ENCODE data around the gene CRB2.
"Not testable (repeated sequence)": the region's sequence is repeated elsewhere in the genome, so short reads cannot be mapped to it uniquely, and the experiment has no call there.

CRB2 gene

GRCh38 chr9:123327697-123328100, 28.3 kb upstream of the CRB2 start:
- DNase-seq, result no peak

GRCh38 chr9:123329329-123329955, 26.6 kb upstream of the CRB2 start:
- DNase-seq, result peak in 7 of 56 donors; percentile 7 to 41 (median 19)

- DNase-seq, result no peak
Observed at GRCh38 chr9:123331346-123332060, 24.5 kb upstream of the CRB2 start.

GRCh38 chr9:123333058-123333669, 22.8 kb upstream of the CRB2 start:
- not testable (repeated sequence) for DNase-seq

- no peak for DNase-seq
Observed at GRCh38 chr9:123334639-123335038, 21.4 kb upstream of the CRB2 start.

GRCh38 chr9:123335193-123335985, 20.6 kb upstream of the CRB2 start:
- DNase-seq, result peak in 4 of 56 donors; percentile 5 to 28 (median 12)

GRCh38 chr9:123335986-123336329, 20.0 kb upstream of the CRB2 start:
- DNase-seq, result no peak

GRCh38 chr9:123336449-123336848, 19.5 kb upstream of the CRB2 start:
- no peak for DNase-seq

GRCh38 chr9:123336959-123337358, 19.0 kb upstream of the CRB2 start:
- no peak for DNase-seq

GRCh38 chr9:123337971-123338370, 18.0 kb upstream of the CRB2 start:
- DNase-seq, result no peak

- DNase-seq, result peak in 13 of 56 donors; percentile 28 to 65 (median 45)
Observed at GRCh38 chr9:123338710-123339665, 17.0 kb upstream of the CRB2 start.

GRCh38 chr9:123339666-123340510, 16.1 kb upstream of the CRB2 start:
- DNase-seq, result peak in 17 of 56 donors; percentile 12 to 67 (median 42)

- no peak for DNase-seq
Observed at GRCh38 chr9:123341816-123342215, 14.2 kb upstream of the CRB2 start.

GRCh38 chr9:123342247-123342646, 13.8 kb upstream of the CRB2 start:
- DNase-seq, result no peak

- DNase-seq, result no peak
Observed at GRCh38 chr9:123343443-123344191, 12.4 kb upstream of the CRB2 start.

- DNase-seq, result no peak
Observed at GRCh38 chr9:123344192-123344949, 11.6 kb upstream of the CRB2 start.

GRCh38 chr9:123345567-123345955, 10.4 kb upstream of the CRB2 start:
- DNase-seq, result no peak

GRCh38 chr9:123346026-123346425, 10.0 kb upstream of the CRB2 start:
- no peak for DNase-seq

All from amygdala (tissue), 56 donors.